PC-3 (cell line): Measurements from ENCODE around the gene MEGF6. TPM values are rescaled to one million over a fixed set of nuclear protein-coding genes. Genes with fewer than 3 reads are reported as not detected.
A peak's percentile ranks its signal among the peaks of the same experiment; 100 is the strongest.

Source experiments
- ATAC-seq: fragments of 200-7000 bp; cut with Tn5 transposase; 2 replicates; pipeline ENCODE4 v1.9.1; 2020; ENCODE audit warnings: mild to moderate bottlenecking, moderate library complexity
- BruUV-seq: library from RNA; stranded (reverse); fragments of 400-500 nt; replicated peaks from 2 replicates; lab custom pipeline; 2021; lab: Mats Ljungman, UMichigan
- CTCF ChIA-PET: fragments of 300-600 bp; sonication (Branson Sonifier 250); formaldehyde crosslinking; loops from one replicate; lab custom pipeline; 2022; ENCODE audit warnings: antibody characterized with exemption; lab: Charles Lee
- POLR2A ChIA-PET: fragments of 300-600 bp; sonication (Branson Sonifier 250); formaldehyde crosslinking; loops from one replicate; lab custom pipeline; 2022; ENCODE audit warnings: antibody characterized with exemption; ENCODE audit not compliant: unreplicated experiment; lab: Charles Lee
- DNase-seq: peaks from one replicate; pipeline ENCODE4 v3.0.0-alpha.2; 2015
- H2AFZ ChIP-seq: fragments of 300-600 bp; sonication (generic); 2 replicates; pipeline ENCODE4 v1.6.0; 2016; ENCODE audit warnings: antibody characterized with exemption, low read length
- H3F3A ChIP-seq: fragments of 300-600 bp; sonication (generic); one replicate; pipeline ENCODE4 v1.6.0; 2017; ENCODE audit warnings: antibody characterized with exemption, low read length, control low read depth, mild to moderate bottlenecking; ENCODE audit not compliant: unreplicated experiment
- H3K27ac ChIP-seq: fragments of 300-600 bp; sonication (generic); 2 replicates; pipeline ENCODE4 v1.5.1; 2016; ENCODE audit warnings: mild to moderate bottlenecking, low read length
- H3K27me3 ChIP-seq: fragments of 300-600 bp; sonication (generic); 2 replicates; pipeline ENCODE4 v1.6.1; 2016; ENCODE audit warnings: low read length, mixed read lengths
- H3K36me3 ChIP-seq: fragments of 300-600 bp; sonication (generic); 2 replicates; pipeline ENCODE4 v1.6.1; 2016; ENCODE audit warnings: low read depth, mixed run types, low read length, mixed read lengths
- H3K4me1 ChIP-seq: fragments of 300-600 bp; sonication (generic); 2 replicates; pipeline ENCODE4 v1.5.1; 2016; ENCODE audit warnings: low read length; ENCODE audit not compliant: insufficient read depth
- H3K4me2 ChIP-seq: fragments of 300-600 bp; sonication (generic); 2 replicates; pipeline ENCODE4 v1.6.0; 2016; ENCODE audit warnings: low read length
- H3K4me3 ChIP-seq: fragments of 300-600 bp; sonication (generic); 2 replicates; pipeline ENCODE4 v1.5.1; 2016; ENCODE audit warnings: mild to moderate bottlenecking, low read length, mixed read lengths
- H3K79me2 ChIP-seq: fragments of 300-600 bp; sonication (generic); 2 replicates; pipeline ENCODE4 v1.6.1; 2017; ENCODE audit warnings: low read length, mixed read lengths
- H3K9ac ChIP-seq: fragments of 300-600 bp; sonication (generic); 2 replicates; pipeline ENCODE4 v1.6.0; 2016; ENCODE audit warnings: mild to moderate bottlenecking, low read length
- H3K9me2 ChIP-seq: fragments of 300-600 bp; sonication (generic); replicated peaks from 2 replicates; pipeline ENCODE4 v1.6.1; 2016; ENCODE audit warnings: mixed run types, low read length, mixed read lengths
- H3K9me3 ChIP-seq: fragments of 300-600 bp; sonication (generic); 2 replicates; pipeline ENCODE4 v1.6.1; 2016; ENCODE audit warnings: low read length, mixed read lengths
- H4K20me1 ChIP-seq: fragments of 300-600 bp; sonication (generic); 2 replicates; pipeline ENCODE4 v1.6.1; 2016; ENCODE audit warnings: low read length, mixed read lengths
- CTCF ChIP-seq: fragments of 300-600 bp; sonication (generic); conservative IDR thresholded peaks from 2 replicates; pipeline ENCODE4 v1.5.1; 2017; ENCODE audit warnings: antibody characterized with exemption, low read depth, mild to moderate bottlenecking, low read length
- EZH2 ChIP-seq: fragments of 300-600 bp; sonication (generic); IDR thresholded peaks from one replicate; pipeline ENCODE4 v1.6.1; 2017; ENCODE audit warnings: antibody characterized with exemption, mild to moderate bottlenecking, low read length; ENCODE audit not compliant: unreplicated experiment
- EZH2phosphoT487 ChIP-seq: fragments of 300-600 bp; sonication (generic); IDR thresholded peaks from 2 replicates; pipeline ENCODE4 v1.6.1; 2018; ENCODE audit warnings: mild to moderate bottlenecking, antibody characterized with exemption, low read length, borderline replicate concordance
- intact Hi-C: fragments of 100-400 bp; cut with micrococcal nuclease; formaldehyde crosslinking; loops from 2 replicates; pipeline ENCODE4 v1.9.0; 2023
- total RNA-seq: library from RNA; depleted of rRNA; stranded (reverse); fragments of >200 nt; gene quantifications from 2 replicates; pipeline ENCODE4 v1.2.3, GENCODE V29; 2014

The MEGF6 gene
- total RNA-seq, 1 experiment from 2014 or later = 32.5 TPM

DNA sequence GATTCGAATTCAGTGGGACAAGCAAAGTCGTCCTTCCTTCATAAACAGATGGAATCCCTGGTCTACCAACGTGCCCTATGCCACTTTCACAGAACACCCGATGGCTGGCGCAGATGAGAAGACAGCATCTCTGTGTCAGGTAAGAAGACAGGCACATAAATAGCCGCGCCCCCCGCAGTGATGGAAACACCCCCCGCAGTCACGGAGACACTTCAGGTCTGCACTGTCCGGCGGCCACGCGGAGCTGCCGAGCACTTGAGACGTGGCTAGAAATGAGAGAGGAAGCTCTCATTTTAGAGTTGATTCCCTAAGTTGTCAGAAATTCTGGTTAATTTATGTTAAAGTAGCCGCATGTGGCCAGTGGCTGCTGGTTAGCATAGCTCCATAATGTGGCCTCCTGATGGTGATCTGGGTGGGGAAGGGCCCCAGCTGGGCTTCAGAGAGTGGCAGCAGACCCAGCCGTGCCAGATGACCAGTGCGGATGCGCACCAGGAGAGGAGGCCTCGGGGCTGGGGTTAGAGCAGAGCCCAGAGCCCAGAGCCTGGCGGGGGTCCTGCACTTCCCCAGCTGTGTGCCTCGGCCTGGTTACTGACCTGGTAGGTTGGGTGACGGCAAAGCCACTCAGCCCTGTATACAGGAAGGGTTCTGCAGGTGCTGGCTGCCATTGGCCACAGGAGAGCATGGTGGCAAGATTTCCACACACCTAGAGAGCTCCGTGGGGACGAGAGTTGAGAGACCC is 16.4 kb upstream of the MEGF6 start:
- Histone ChIP-seq H3F3A (no peaks in the 10 kb centered on the region), H3K4me2 (no peak overlapping the region), H2AFZ (no peak overlapping the region), H3K27ac (no peak overlapping the region), H3K36me3 (peaks cover 31% of the 10 kb centered on the region; the same call in 1 of the 2 replicates), H3K9ac (no peak overlapping the region), H3K4me3 (no peak overlapping the region), H4K20me1 (no peaks in the 10 kb centered on the region), H3K79me2 (peaks cover 9% of the 10 kb centered on the region; the same call in 1 of the 2 replicates), H3K4me1 (peaks cover 17% of the 10 kb centered on the region), H3K27me3 (no peaks in the 10 kb centered on the region), H3K9me3 (no peaks in the 10 kb centered on the region), H3K9me2 (no peaks in the 10 kb centered on the region)
- BruUV-seq = no TSS peak
- ATAC-seq = no peak
- no peak for DNase-seq
- intact Hi-C loops = no loop called here
- POLR2A ChIA-PET = no interaction called here
- TF ChIP-seq EZH2phosphoT487 (no peak), EZH2 (no peak), CTCF (no peak)
- CTCF ChIA-PET = no interaction called here

GRCh38 chr1:3626025-3626424 is 14.7 kb upstream of the MEGF6 start:
- no peaks in the 10 kb centered on the region for H3K27me3 ChIP-seq

More at GRCh38 chr1:3626025-3626424, 14.7 kb upstream of the MEGF6 start:
- no peaks in the 10 kb centered on the region for H3K9me2 ChIP-seq
- intact Hi-C loops = no loop called here
- peaks cover 9% of the 10 kb centered on the region; the same call in 1 of the 2 replicates for H3K79me2 ChIP-seq
- BruUV-seq = TSS peak; percentile 27
- H3K9me3 ChIP-seq = no peaks in the 10 kb centered on the region
- ATAC-seq (no peak), DNase-seq (no peak)
- H2AFZ ChIP-seq = peak overlapping the region; percentile 75
- TF ChIP-seq EZH2phosphoT487 (no peak), EZH2 (no peak), CTCF (no peak)
- no peaks in the 10 kb centered on the region for H3F3A ChIP-seq
- peak overlapping the region; percentile 91 for H3K4me3 ChIP-seq
- peak overlapping the region; percentile 96 for H3K4me2 ChIP-seq
- H3K4me1 ChIP-seq = peaks cover 17% of the 10 kb centered on the region
- peaks cover 31% of the 10 kb centered on the region; the same call in 1 of the 2 replicates for H3K36me3 ChIP-seq
- H4K20me1 ChIP-seq = no peaks in the 10 kb centered on the region
- ChIA-PET POLR2A (no interaction called here), CTCF (no interaction called here)
- no peak overlapping the region for H3K27ac ChIP-seq
- peak overlapping the region; percentile 59; the same call in 1 of the 2 replicates for H3K9ac ChIP-seq
